GM21619 (cell line): ENCODE data around the gene SPSB4.
"Not testable (repeated sequence)": the region's sequence is repeated elsewhere in the genome, so short reads cannot be mapped to it uniquely, and the experiment has no call there.

Source experiments
- ATAC-seq: cut with Tn5 transposase; IDR thresholded peaks from one replicate; pipeline ENCODE4 v1.9.1; 2021; ENCODE audit not compliant: unreplicated experiment

SPSB4 gene

DNA sequence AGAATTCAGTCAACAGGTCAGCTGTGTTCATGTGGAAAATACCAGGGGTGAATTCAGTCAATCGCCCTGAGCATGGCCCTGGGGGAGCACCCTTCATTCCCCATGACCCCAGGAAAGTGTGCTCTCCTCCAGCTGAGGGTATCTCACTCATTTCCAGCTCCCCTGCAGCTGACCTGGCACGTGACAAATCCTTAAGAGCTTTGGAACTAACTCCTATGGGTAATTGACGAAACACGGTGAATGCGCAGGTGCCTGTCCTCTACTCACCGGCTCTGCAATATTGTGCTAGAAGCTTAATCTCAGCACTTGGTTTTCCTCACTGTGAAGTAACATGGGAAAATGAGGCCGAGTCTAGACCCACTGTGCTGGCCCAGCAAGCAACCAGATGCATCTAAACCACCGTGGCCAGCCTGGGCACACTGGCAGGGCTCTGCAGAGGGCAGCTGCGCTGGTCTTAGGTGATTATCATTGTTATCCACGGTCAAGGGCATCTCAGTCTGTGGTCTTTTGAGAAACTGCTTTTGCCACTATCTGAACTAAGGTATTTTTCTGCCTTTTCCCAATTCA lies 63.1 kb downstream of the SPSB4 start:
- ATAC-seq: no peak

DNA sequence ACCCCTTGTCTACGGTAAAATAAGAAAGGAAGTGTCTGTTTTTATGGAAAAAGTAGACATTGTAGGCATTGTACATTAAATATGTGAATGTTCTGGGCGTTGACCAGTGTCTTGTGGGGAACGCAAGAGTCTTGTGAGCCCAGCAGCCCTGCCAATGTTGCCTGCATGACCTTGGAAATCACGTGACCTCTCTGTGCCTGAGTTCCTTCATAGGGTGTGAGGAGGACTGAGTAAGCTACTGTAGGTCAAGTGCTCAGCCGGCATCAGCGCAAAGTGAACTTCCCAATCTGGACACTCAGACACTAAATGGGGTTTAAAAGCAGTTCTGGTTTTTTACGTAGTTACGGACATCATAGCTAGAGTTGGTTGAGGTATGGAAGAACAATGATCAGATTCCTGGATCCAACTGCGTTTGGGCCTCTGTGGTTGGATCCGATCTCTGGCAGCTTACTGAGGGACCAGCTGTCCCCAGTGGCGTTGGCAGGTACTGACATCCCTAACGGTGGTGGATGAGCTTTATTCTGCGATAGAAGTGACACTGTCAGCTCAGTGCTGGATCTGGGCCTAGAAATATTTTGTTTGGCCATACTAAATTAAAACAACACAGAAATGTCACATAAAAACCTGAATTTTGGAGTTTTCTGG lies 63.8 kb downstream of the SPSB4 start:
- ATAC-seq: no peak

DNA sequence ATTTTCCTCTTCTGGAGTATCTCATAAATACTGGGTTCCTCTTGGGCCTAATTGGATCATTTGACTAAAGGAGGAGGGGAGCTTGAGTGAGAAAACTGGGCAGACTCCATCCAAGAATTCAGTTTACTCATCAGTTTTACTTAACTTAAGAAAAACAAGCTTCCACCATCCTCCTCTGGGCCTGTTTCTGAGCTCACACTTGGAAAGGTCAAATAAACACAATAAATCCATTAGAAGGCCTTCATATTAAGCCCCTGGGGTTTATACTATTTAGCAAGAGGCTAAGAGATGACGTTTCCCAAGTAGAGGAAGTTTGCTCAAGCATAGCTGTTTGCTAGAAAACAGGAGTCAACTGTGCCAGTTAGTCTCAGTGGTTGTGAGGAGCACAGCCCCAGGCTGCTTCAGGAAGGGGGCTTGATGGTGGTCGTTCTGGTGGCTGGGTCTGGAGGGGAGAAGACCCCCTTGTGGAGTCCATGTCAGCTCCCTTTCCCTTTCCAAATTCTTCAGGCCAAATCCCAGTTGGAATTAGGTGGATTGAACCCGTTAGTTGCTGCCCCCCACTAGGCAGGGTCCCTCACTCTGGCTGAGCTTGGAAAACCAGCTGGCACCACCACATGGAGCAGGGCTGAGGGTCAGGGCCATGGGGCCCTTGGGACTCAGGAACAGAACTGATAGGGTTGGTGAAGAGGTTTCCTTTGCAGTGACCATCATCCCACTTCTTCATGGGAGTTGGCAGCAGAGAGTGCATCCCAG lies 64.8 kb downstream of the SPSB4 start:
- ATAC-seq: no peak

DNA sequence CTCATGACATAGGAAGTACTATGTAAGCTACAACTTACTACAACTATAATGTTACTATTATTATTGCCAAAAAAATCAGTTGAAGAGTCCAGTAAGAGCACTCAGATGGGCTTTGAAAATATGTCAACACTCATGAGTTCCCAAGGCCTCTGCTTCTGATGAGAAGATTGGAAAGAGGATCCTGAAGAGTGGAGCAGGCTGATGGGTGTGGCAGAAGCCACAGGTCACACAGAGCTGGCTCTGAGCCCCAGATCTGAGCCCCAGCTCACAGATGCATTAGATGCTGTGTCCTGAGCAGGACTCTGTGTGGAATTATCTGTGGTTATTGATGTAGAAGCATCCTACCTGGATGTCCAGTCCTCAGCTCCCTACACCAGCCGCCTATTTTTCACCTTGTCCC lies 65.6 kb downstream of the SPSB4 start:
- no peak for ATAC-seq

DNA sequence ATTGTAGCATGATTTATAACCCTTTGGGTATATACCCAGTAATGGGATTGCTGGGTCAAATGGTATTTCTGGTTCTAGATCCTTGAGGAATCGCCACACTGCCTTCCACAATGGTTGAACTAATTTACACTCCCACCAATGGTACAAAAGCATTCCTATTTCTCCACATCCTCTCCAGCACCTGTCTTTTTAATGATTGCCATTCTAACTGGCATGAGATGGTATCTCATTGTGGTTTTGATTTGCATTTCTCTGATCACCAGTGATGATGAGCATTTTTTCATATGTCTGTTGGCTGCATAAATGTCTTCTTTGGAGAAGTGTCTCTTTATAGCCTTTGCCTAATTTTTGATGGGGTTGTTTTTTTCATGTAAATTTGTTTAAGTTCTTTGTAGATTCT lies 66.8 kb downstream of the SPSB4 start:
- not testable (repeated sequence) for ATAC-seq

DNA sequence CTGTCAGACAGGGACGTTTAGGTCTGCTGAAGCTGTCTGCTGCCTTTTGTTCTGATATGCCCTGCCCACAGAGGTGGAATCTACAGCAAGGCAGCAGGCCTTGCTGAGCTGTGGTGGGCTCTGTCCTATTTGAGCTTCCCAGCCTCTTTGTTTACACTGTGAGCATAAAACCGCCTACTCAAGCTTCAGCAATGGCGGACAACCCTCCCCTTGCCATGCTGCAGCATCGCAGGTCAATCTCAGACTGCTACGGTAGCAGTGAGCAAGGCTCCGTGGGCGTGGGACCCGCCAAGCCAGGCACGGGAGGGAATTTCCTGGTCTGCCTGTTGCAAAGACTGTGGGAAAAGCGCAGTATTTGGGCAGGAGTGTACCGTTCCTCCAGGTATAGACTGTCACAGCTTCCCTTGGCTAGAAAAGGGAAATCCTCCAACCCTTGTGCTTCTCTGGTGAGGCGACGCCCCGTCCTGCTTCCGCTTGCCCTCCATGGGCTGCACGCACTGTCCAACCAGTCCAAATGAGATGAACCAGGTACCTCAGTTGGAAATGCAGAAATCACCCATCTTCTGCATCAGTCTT lies 71.4 kb downstream of the SPSB4 start:
- ATAC-seq: no peak

DNA sequence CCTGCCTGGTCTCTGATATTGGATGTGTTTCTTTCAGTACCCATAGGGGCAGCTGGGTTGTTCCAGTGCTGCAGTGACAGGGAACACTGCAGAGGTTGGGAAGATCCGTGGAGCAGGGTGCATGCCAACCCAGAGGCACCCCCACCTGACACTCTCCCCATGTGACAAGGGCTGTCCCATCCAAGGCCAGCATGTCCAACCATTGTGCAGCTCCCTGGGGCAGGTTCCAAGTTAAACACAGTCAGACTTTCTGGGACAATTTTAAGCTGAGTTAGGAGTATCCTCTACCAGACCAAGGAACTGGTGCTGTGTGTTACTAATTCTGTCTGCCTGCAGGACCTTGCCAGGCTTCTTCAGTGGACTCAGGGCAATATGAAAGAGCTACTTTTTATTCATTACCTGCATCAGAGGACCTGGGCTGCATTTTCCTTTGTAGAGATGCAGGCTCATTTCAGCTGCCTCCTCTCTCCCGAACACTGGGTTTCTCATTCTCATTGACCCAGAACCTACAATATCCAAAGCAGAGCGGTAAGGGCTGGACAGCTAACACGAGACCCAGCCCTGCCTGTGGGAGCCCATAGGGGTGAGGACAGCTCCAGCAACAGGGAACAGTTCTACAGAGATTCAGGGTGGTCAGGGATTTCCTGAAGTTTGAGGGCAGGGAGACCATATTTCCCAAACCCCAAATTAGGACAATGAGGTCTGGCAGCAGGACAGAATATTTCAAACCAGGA lies 72.7 kb downstream of the SPSB4 start:
- ATAC-seq: no peak

DNA sequence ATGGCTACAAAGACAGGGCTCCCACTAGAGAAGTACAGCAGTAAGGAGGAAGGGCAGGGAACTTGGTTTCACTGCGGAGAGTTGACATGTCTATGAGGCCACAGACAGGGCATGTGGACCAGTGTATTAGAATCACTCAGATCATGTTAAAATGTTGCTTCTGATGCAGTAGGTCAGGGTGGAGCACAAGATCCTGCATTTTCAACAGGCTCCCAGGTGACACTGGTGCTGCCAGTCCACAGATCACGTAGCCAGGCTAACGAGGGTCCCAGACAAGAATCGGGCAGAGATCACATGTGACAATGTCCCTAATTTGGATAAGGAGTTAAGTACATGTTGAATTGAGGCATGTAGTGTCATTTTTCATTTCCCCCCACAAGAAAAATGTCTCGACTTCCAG lies 73.6 kb downstream of the SPSB4 start:
- ATAC-seq: no peak

DNA sequence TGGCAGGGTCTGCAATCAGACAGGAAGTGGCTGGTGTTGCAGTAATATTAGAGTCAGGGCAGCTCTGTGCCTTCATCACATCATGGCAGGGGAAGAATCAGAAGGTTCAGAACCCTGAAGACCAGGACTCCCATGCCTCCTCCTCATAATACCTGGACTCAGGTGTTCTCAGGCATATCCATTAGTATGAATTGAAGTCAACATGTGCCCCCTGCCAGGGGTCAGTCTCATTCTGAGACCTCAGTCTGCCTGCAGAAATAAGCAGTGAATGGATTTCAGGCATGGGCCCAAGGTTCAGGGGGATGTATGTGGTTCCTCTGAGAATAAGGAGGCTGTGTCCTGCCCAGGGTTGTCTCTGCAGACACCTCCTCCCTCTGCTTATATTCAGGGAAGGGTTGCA lies 74.2 kb downstream of the SPSB4 start:
- ATAC-seq: no peak

DNA sequence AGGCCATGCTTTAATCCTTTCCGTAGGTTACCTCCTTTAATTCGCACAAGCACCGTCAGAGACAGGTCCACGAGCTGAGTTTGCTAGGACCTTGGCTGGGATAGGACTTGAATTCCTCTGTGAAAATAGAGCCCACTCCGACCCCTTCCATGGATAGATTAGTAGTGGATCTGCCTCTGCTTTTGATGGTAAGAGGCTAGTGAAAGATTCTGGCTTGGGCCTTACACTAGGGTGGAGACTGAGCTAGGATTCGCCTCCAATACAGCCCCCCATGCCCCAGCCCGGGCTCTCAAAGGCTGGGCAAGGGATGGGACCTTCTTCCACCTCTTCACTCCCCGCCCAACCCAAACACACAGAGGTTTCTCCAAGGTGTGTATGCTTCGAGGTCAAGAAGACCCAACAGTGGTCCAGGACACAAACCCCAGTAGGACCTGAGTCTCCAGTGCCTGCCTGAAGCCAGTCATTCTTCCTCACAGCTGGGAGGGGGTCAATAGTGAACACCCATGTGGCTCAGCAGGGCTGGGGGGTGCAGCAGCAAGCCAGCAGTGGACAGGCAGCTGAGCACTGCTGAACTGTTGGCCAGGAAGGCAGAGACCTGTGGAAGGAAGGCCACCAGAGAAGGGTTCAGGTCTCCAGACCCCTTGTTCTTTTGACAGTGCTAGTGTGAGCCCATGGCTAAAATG lies 75.7 kb downstream of the SPSB4 start:
- no peak for ATAC-seq

DNA sequence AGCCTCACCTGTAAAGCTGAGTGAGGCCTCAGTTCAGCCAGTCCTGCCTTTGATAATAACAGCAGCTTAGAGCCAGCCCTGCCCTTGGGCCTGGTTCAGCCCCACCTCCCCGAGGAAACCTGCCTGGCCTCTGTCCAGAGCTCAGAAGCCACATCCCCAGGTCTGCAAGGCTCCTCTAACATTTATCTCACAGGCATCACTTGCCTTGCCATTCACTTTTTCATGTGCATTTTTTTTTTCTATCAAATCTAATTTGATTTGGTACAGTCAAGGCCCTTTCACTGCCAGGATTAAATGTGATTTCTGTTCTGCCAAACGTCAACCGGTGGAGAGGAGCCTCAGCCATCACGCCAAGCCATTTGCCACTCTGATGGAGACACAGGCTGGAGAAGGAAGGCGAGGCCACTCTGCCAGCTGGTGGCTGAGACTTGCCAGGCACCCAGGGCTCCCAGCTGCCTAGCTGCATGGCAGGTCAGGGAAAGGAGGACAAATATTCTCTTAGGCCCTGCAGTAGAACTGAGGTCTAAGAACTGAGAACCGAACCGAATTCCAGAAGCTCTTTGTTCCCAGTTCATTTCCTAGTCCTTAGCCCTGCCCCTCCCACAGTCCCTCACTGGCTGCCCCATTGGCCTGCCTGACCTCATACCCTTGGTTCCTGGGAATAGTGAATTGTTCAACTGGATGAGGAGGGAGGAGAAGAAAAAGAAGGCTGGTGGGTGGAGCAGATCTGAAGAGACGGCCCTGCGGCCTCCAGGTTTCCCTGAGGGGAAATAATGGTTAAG lies 76.4 kb downstream of the SPSB4 start:
- ATAC-seq: no peak

DNA sequence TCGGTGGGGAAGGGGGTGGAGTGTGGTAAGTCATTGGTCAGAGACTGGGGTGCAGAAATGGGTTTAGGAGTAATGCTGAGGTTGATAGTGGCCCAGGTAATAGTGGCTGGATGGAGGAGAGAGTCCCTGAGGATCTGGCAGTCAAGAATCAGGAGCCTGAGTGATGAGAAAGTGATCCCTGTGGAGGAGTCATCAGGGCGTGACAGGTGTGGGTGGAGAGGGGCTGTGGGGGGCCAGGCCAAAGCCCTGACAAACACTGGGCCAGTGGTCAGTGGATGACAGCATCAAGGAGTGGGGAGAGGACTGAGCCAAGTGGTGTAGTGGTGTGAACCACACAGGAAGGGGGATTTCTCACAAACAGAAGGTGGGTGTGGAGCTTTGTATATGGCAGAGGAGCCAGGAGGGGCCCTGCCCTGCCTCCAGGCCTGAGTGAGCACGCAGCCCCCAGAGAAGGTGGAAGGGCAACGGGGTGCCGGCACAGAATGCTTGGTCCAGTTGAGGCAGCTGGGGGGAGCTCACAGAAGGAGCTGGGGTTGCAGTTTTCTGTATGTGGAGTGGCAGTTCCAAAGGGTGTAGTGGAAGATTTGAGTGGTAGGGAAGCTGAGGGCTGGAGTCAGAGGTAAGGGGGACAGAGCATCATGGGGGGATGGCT lies 77.1 kb downstream of the SPSB4 start:
- ATAC-seq: no peak

DNA sequence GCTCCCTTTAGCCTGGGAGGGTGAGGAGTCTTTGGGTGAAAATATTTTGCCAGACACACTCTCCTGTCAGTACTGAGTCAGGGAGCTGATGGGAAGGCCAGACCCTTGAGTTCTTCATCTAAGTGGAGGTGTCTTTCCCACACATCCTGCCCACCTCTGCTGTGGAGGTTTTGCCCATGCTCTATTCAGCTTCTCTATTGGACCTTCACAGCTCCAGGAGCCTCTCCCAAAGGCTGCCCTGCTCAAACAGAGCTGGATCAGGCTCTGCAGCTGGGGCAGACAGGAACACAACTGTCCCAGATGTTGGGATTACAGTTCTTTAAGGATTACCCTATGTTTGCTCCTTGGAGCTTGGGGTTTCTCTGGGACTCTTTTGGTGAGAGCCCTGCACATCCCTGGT lies 77.9 kb downstream of the SPSB4 start:
- ATAC-seq: no peak

DNA sequence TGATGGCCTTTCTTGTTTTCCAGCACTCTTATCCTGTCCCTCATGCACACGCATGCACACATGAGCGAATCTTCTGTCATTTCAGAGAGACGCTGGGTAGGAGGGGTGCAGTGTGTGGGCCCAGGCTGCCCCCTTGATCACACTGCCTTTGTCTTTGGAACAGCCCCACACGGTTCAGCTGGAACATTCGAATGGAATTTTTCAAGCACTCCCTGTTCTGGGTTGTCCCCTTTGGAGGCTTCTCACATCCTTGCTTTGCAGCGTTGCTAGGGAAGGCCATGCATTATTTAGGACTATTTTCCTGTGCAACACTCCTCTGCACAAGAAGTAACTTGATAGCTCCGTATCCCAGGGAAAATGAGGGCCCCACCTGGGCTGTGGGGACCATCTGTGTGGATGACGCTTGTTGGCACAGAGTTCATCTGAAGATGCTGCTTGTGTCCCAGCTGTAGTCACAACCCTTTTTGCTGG lies 78.4 kb downstream of the SPSB4 start:
- ATAC-seq: no peak

DNA sequence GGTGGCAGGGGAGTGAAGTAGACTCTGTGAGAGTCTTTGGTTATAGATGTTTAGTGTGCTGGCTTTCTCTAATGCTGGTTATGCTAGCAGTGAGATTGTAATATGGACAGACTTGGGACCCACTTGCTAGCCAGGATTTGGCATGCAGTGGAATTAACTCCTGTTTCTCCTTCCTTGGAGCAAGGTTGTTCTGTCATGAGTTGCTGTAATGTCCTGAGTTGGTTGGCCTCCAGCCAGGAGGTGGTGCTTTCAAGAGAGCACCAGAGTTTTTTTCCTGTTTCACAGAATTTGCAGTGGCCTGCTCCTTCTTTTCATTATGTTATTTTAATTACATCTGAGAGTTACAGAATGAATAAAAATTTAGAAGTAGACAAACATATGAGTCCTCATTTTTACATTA lies 92.4 kb downstream of the SPSB4 start:
- ATAC-seq: no peak

DNA sequence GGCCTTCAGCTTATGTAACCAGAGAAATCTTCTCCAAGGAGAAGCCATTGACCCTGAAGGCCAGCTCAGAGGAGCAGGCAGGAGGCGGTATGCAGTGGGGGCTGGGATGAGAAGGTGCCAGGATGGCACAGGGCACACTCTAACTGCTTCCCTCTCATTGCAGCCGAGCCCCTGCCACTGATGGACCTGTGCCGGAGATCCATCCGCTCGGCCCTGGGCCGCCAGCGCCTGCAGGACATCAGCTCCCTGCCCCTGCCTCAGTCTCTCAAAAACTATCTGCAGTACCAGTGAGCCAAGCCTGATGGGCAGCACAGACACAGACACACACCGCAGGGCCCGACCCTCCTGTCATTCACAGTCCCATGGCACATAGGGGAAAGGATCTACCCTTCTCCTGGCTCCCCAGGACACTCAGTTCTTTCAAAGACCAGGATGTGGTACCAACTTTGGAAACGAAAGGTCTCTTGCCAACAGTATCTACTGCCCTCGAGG lies 95.9 kb downstream of the SPSB4 start:
- no peak for ATAC-seq

DNA sequence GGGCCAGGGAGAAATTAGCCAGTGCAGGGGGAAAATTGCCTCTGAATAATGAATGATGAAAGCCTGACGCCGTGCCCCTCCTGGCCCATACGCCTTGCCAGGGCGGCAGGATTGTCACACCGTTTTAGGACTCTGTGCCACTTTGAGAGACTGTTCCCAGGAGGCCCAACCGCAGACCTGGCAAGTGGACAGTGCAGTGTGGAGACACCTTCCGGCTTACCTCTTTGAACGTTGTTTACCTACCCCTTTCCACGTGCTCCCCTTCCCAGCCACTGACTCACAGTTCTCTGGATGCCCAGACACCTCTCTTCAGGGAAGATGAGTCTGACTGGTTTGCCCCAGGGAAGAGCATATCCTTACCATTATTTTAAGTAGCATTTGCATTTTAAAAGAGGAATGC lies 96.5 kb downstream of the SPSB4 start:
- no peak for ATAC-seq

DNA sequence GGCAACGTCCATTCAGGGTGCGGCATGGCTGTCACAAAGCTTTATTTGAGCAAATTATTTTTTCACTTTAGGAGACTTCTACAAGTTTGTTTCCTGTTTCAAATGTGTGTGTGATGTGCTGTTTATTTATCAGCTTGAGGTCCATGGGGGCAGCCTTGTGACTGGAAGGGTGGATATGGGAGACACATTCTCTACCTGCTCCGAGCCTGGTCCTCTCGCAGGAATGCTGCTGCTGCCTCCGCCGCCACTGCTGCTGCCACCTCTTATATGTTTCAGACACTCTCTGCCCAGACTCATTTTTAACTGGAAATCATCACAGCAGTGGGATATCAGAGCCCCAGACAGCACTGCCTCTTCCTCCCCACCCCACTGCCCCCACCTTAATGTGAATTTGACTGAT lies 97.0 kb downstream of the SPSB4 start:
- ATAC-seq: no peak

DNA sequence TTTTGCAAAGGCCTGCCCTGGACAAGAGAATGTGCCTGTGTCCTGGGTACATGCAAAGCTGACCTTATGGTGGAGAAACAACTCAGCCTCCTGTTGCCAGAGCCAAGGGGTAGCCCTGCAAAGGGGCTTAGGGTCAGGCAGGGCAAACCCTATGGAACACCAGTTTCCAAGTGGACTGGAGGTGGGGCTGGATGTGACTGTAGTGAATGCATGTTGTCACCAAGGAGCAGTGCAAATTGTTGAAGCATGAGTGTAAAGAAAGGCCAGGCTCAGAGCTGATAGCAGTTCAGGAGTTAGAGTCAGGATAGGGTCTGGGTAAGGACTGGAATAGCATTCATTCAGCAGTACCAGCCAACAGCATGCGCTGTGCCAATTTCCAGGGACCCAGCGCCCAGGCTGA lies 97.6 kb downstream of the SPSB4 start:
- ATAC-seq: no peak
